ENCODE measurements around the gene PDS5A.
A peak's percentile ranks its signal among the peaks of the same experiment; 100 is the strongest.
"Not testable (repeated sequence)": the region's sequence is repeated elsewhere in the genome, so short reads cannot be mapped to it uniquely, and the experiment has no call there.

Gene PDS5A, protein sequence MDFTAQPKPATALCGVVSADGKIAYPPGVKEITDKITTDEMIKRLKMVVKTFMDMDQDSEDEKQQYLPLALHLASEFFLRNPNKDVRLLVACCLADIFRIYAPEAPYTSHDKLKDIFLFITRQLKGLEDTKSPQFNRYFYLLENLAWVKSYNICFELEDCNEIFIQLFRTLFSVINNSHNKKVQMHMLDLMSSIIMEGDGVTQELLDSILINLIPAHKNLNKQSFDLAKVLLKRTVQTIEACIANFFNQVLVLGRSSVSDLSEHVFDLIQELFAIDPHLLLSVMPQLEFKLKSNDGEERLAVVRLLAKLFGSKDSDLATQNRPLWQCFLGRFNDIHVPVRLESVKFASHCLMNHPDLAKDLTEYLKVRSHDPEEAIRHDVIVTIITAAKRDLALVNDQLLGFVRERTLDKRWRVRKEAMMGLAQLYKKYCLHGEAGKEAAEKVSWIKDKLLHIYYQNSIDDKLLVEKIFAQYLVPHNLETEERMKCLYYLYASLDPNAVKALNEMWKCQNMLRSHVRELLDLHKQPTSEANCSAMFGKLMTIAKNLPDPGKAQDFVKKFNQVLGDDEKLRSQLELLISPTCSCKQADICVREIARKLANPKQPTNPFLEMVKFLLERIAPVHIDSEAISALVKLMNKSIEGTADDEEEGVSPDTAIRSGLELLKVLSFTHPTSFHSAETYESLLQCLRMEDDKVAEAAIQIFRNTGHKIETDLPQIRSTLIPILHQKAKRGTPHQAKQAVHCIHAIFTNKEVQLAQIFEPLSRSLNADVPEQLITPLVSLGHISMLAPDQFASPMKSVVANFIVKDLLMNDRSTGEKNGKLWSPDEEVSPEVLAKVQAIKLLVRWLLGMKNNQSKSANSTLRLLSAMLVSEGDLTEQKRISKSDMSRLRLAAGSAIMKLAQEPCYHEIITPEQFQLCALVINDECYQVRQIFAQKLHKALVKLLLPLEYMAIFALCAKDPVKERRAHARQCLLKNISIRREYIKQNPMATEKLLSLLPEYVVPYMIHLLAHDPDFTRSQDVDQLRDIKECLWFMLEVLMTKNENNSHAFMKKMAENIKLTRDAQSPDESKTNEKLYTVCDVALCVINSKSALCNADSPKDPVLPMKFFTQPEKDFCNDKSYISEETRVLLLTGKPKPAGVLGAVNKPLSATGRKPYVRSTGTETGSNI (N-terminal part only)

DNA sequence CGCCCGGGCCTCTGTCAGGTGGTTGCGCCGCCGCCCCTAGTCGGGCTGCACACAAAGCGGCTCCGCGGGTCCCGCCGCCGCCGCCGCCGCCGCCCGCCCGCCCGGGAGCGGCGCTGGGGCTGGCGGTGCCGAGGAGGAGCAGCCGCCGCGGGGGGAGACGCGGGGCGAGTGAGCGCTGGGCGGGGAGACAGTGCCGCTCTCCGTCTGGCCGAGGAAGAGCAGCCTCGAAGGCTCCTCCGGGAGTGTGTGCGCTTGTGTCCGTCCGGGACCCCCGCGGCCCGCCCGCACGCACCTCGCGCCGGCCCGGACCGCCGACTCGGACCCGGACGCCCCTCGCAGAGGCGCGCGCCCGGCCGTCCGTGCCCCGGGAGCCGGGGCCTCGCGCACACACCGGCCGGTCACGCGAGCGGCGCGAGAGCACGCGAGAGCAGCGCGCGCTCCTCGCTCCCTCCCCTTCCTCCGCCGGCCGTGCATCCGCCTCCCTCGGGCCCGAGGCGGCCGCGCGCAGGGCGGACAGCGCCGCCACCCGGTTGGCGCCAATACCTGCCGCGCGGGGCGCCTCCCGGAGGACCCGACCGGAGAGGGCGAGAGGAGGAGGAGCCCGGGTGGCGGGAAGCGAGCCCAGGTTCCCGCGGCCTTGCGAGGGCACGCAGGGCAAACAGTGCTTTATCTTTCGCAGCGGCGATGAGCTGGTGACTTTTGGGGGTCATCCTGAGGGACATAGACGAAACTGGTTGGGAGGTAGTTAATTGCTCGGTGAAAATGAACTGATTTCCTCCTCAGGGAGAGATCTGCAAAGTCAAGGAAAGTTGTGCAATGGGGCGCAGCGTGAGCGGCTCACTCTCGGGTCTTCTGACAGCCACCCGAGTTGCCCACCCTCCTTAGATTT, at the start of gene PDS5A:
PDS5A (minus strand) TSS at position 423 of the 889 bp plus-strand sequence. CDS start 1,334 bp downstream, outside the sequence.
- FAIRE-seq, result no peak

DNA sequence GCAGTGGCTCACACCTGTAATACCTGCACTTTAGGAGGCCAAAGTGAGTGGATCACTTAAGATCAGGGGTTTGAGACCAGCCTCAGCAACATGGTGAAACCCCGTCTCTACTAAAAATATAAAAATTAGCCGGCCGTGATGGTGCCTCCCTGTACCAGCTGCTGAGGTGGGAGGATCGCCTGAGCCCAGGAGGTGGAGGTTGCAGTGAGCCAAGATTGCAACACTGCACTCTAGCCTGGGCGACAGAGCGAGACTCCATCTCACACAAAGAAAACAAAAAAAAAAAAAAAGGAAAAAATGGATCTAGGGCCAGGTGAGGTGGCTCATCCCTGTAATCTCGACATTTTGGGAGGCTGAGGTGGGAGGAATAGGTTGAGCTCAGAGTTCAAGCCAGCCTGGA, 46.3 kb upstream of the PDS5A start:
- FAIRE-seq, result not testable (repeated sequence)

DNA sequence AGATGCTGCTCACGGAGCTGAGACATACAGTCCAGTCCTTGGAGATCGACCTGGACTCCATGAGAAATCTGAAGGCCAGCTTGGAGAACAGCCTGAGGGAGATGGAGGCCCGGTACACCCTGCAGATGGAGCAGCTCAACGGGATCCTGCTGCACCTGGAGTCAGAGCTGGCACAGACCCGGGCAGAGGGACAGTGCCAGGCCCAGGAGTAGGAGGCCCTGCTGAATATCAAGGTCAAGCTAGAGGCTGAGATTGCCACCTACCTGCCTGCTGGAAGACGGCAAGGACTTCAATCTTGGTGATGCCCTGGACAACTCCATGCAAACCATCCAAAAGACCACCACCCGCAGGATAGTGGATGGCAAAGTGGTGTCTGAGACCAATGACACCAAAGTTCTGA, 43.4 kb upstream of the PDS5A start:
- not testable (repeated sequence) for FAIRE-seq

DNA sequence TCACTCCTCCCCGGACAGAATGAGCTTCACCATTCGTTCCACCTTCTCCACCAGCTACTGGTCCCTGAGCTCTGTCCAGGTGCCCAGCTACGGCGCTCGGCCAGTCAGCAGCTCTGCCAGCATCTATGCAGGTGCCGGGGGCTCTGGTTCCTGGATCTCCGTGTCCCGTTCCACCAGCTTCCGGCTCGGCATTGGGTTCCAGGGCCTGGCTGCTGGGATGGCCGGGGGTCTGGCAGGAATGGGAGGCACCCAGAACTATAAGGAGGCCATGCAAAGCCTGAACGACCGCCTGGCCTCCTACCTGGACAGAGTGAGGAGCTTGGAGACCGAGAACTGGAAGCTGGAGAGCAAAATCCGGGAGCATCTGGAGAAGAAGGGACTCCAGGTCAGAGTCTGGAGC, 42.5 kb upstream of the PDS5A start:
- FAIRE-seq, result no peak

DNA sequence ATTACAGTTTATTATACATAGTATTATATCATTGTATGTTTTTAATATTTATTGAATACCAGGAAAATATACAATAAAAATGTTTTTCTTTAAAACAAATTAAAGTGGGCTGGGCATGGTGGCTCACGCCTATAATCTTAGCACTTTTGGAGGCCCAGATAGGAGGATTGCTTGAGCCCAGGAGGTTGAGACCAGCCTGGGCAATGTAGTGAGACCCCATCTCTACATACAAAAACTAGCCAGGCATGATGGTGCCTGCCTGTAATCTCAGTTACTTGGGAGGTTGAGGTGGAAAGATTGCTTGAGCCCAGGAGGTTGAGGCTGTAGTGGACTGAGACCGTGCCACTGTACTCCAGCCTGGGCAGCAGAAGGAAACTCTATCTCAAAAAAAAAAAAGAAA, 38.3 kb upstream of the PDS5A start:
- FAIRE-seq, result no peak

DNA sequence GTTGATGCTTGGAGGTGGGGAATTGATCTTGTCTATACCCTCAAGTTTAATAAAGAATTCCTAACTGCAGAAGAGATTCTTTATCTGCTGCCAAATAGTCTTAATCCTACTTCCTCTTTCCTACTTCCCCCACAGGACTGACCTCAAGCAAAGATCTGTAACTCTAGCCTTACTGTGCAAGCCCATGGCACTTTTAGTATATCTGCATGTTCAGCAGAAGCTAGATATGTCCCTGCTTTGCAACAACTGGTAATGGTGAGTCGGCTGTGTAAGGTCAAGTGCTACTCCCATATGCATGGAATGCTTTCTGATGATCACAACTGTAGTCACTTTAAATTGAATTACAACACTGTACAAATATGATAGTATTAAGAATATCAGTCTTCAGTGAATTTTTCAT, 26.3 kb upstream of the PDS5A start:
- no peak for FAIRE-seq

DNA sequence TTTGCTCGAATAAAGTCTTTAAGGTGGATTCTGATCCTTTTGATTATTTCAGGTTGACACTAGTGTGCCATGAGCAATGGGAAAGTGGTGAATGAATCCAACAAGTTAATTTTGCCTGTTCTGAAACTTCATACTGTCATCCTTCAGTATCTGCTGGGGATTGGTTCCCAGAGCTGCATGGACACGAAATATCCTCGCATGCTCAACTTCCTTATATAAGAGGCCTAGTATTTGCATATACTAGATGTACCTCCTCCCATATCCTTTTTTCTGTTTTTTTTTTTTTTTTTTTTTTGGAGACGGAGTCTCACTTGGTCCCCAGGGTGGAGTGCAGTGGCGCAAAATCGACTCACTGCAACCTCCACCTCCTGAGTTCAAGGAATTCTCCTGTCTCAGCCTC, 23.0 kb upstream of the PDS5A start:
- FAIRE-seq, result no peak

DNA sequence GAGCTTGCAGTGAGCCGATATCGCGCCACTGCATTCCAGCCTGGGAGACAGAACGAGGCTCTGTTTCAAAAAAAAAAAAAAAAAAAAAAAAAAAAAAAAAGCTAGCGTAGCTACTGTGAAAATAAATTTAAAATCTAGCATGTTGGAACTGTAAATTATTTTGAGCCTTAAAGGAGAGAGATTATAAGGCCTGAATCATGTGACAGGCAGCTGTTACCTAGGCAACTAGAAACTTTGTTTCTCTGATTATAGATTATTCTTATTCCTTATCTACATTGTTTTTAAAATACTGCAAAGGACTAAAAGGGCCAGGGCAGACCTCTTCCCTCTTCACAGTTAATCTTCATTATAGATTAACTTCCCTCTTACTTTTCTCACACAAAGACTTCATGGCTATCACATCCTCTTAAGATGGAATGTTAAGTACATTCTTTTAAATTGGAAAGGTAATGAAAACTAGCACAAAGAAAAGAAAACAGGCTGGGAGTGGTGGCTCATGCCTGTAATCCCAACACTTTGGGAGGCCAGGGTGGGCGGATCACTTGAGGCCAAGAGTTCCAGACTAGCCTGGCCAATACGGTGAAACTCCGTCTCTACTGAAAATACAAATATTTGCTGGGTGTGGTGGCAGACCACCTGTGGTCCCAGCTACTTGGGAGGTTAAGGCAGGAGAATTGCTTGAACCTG, 21.1 kb upstream of the PDS5A start:
- no peak for FAIRE-seq

DNA sequence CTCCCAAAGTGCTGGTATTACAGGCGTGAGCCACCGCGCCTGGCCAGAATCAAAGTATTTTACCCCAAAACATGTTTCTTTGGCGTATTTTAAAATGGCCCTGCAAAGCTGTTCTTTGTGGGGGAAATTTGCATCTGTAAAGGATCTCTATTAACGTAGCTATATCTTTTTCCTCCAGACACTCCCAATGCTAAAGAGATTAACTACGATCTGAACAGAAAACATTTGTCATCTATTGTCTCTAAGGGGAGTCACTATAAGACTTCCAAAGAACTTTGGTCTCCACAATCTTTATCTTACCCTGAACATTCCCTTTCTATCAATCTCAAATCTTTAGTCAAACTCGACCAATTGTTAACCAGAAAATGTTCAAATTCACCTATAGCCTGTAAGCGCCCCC, 19.1 kb upstream of the PDS5A start:
- no peak for FAIRE-seq

DNA sequence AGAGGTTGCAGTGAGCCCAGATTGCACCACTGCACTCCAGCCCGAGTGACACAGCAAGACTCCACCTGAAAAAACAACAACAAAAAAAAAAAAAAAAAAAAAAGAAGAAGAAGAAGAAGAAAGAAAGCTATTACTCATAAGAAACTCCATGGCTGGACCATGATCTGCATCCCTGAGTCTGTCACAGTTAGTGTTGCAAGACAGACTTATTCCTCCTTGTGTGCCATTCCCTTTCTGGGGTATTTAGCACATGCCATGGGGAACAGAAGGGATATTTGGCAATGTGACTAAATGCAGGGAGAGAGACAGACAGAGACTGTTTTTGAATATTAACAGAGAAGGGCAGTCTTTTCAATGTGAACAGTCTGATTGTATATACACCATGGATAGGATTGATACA, 16.7 kb upstream of the PDS5A start:
- no peak for FAIRE-seq

DNA sequence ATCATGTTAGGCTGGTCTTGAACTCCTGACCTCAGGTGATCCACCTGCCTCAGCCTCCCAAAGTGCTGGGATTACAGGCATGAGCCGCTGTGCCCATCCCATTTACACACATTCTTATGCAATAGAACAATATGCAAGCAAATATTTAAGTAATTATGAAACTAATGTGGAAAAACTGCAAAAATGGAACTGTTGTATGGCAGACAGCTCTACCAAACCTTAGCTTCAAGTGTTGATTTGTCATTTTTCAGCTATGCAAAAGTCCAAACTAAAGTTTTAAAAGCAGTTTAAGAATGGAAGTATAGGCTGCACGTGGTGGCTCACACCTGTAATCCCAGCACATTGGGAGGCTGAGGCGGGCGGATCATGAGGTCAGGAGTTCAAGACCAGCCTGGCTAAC, 11.7 kb upstream of the PDS5A start:
- not testable (repeated sequence) for FAIRE-seq

DNA sequence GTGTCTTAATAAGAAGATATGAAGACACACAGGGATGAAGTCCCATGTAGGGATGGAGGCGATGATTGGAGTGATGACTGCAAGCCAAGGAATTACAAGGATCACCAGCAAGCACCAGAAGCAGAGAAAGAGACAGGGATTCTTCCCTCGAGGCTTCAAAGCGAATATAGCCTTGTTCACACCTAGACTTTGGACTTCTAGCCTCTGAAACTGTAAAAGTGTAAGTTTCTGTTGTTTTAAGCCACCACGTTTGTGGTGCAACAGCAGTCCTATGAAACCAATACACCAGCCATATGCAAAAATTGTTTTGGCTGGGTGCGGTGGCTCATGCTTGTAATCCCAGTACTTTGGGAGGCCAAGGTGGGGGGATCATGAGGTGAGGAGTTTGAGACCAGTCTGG, 9.8 kb upstream of the PDS5A start:
- FAIRE-seq, result no peak

DNA sequence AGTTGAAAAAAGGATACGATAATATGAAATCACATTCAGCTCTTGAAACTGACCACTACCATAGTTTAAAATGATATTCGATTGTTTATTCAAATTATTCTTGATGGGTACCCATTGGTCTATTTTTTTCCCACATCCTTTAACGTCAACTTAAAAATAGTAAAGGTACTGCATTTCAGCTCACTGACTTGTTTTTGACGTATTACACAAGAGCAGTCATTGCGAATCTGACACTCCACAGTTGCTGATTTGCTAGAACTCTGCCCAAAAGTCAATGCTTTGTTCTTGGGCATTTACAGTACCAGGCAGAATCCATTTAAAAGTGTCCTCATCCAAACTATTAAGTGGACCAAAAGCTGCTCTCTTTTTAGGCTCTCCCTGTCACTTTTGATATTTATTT, 1.2 kb upstream of the PDS5A start:
- FAIRE-seq, result no peak

DNA sequence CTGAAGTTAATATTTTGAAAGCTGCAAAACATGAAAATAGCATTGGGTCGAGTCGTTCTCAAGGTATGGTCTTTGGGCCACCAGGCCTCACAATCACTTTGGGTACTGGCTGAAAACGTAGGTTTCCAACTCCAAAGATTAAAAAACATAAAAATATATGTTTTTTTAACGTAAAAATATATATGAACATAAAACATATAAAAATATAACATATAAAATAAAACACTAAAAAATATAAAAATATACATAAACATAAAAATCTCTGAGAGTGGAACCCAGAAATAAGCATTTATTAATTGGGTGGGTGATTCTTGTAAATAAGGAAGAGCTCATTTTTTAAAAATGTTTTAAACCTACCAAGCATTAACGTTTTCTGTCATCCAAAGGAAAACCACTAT, 666 bp upstream of the PDS5A start:
- FAIRE-seq, result peak; percentile 56

DNA sequence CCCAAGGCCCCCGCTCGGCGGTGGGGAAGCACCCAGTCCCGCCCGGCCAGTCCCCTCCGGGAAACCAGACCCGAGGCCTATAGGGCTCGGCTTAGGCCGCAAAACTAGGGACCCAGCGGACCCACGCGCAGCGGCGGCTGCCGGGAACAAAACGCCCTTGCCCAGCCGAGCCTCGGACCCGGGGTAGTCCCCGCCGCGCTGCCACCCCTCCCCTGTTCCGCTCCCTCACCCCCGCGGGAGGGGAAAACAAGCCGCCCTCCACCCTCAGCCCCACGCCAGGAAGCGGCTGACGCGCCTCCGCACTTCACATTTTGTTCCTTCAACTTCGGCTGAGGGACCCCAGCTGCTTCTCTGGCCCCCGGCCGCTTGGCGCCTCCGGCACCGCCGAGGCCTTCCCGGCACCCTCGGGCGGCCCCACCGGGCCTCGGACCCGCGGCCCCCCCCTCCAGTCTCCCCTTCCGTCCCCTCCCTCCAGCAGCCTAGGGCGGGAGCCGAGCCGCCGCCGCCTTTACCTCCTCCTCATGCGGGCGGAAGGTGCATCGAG, 694 bp downstream of the PDS5A start:
- FAIRE-seq, result no peak

DNA sequence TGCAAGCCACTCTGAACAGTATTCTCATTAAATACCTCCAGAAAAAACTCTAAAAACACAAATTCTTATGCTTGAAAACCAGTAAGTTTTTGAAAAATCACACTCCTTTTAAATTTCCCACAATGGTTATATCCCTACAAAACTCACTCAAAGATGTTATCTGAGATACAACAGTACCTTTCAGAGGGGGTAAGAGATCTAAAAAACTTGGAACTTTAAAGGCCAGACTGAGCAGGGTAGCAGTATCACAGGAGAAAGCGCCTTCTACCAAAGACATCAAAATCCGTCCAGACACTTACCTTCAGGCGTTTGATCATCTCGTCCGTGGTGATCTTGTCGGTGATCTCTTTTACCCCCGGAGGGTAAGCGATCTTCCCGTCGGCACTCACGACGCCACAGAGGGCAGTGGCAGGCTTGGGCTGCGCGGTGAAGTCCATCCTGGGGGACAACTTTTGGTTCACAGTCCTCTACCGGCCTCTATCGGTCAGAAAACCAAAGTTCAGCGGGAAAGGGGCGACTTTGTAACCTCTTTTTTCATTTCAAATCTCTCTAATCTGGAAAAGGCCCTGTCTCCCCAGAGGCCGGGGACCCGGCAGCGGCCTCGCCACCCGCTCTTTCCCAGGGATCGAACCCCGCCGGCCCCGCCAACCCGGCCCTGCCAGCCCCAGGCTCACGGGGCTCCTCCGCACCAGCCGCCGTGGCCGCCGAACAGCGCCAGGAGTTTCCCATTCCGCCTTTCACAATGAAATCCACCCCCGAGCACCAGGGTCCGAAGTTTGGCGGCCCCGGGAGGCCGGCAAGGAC, 1.4 kb downstream of the PDS5A start:
- peak; percentile 9 for FAIRE-seq

DNA sequence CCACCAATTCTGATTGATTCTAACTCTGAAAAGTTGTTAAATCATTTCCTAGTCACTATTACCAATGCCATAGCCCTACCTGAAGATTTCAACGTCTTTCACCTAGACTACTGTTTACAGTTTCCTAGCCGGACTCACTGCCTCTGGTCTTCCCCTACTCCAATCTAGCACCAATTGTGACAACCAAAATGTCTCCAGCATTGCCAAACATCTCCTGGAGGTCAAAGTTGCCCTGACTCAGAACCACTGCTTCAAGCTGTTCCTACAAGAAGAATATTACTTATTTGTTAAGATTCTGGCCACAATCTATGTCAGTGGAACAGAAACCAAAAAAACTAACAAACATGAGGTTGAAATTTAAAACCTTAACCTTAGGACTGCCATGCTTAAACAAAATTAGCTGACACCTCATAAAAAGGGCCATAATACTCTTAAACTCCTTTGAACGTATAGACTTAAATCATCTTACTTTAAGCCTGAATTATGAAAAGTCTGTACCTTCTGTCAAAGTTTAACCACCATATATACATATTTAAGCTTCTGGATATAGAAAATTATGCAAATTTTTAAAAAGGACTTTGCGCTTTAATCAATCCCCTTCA, 2.1 kb downstream of the PDS5A start:
- FAIRE-seq, result no peak

DNA sequence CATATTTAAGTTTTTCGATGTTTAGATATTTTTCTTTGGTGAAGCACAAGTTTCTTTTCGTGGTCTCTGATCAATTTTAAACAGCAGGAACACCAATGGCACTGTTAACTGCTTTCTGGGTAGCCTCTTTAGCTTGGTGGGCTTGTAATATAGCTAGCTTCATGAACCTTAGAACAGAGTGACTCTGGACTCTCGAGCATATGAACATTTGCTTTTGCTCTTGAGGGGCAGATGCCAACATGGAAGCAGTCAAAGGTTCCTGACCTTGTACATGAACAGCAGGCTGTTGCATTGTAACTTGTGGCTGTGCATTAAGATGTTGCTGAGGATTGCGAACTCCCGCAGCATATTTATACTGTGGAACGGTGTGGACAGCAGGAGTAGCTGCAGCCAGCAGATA, 4.7 kb downstream of the PDS5A start:
- FAIRE-seq, result not testable (repeated sequence)

DNA sequence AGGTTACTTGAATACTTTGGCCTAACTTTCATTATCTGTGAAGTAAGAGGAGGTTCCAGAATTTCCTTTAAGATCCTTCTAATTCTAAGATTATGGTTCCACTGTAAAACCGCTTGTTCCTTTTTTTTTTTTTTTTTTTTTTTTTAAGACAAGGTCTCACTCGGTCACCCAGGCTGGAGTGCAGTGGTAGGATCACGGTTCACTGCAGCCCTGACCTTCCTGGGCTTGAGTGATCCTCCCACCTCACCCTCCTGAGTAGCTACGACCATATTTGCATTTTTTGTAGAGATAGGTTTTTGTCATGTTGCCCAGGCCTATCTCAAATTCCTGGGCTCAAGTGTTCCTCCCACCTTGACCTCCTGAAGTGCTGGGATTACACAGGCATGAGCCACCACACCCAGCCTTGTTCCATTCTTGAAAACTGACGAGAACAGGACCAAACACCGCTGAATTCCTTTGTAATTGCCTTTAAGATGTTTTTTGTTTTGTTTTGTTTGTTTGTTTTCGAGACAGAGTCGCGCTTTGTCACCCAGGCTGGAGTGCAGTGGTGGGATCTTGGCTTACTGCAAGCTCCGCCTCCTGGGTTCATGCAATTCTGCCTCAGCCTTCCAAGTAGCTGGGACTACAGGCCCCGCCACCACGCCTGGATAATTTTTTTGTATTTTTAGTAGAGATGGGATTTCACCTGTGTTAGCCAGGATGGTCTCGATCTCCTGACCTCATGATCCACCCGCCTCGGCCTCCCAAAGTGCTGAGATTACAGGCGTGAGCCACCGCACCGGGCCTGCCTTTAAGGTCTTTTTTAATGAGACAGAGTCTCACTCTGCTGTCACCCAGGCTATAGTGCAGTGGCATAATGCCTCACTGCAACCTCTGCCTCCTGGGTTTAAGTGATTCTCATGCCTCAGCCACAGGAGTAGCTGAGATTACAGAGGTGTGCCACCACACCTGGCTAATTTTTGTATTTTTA, 6.8 kb downstream of the PDS5A start:
- FAIRE-seq, result no peak

All from A204.1 (cell line).